Mucosa of rectum (tissue), 2 donors: Measurements from ENCODE around the gene RFK.

Experiments used
- H3K27ac ChIP-seq, 2 donors: one replicate each; pipeline ENCODE4 v1.7.0; 2013; ENCODE audit warnings: inconsistent platforms in 2 of 2, low read depth in 2 of 2, low read length in 2 of 2
- H3K27me3 ChIP-seq, 2 donors: one replicate each; pipeline ENCODE4 v1.7.0; 2013; ENCODE audit warnings: low read length in 2 of 2; ENCODE audit not compliant: control insufficient read depth in 2 of 2, insufficient read depth in 2 of 2
- H3K36me3 ChIP-seq, 2 donors: one replicate each; pipeline ENCODE4 v1.7.0; 2013; ENCODE audit warnings: low read length in 2 of 2; ENCODE audit not compliant: control insufficient read depth in 2 of 2, insufficient read depth in 2 of 2
- H3K4me1 ChIP-seq, 2 donors: one replicate each; pipeline ENCODE4 v1.7.0; 2013; ENCODE audit warnings: low read length in 2 of 2, mild to moderate bottlenecking in 1 of 2; ENCODE audit not compliant: control insufficient read depth in 2 of 2, insufficient read depth in 2 of 2
- H3K4me3 ChIP-seq, 2 donors: one replicate each; pipeline ENCODE4 v1.7.0; 2013; ENCODE audit warnings: low read length in 2 of 2
- H3K9ac ChIP-seq, 2 donors: one replicate each; pipeline ENCODE4 v1.7.0; 2013; ENCODE audit warnings: low read length in 2 of 2, low read depth in 1 of 2, mild to moderate bottlenecking in 1 of 2
- H3K9me3 ChIP-seq, 2 donors: one replicate each; pipeline ENCODE4 v1.7.0; 2013; ENCODE audit warnings: low read length in 2 of 2; ENCODE audit not compliant: control insufficient read depth in 2 of 2
- donor health status: healthy.
- donor health status: Normal muscosa, but diverticular disease.

Gene RFK

GRCh38 chr9:76413658-76414057 is 19.4 kb upstream of the RFK start:
- Histone ChIP-seq H3K4me1 (no peaks in the 10 kb centered on the region), H3K4me3 (no peak overlapping the region), H3K27me3 (no peaks in the 10 kb centered on the region), H3K9ac (no peak overlapping the region), H3K36me3 (no peaks in the 10 kb centered on the region), H3K9me3 (peaks cover 5 to 6% of the 10 kb centered on the region in 2 donors), H3K27ac (no peak overlapping the region)

- no peak overlapping the region for H3K9ac ChIP-seq
- peaks cover 5 to 6% of the 10 kb centered on the region in 2 donors for H3K9me3 ChIP-seq
- H3K36me3 ChIP-seq, result no peaks in the 10 kb centered on the region
- H3K4me1 ChIP-seq, result no peaks in the 10 kb centered on the region
- H3K27ac ChIP-seq, result no peak overlapping the region
- no peaks in the 10 kb centered on the region for H3K27me3 ChIP-seq
- H3K4me3 ChIP-seq, result no peak overlapping the region
Measured at GRCh38 chr9:76412638-76413037, 18.4 kb upstream of the RFK start.

- Histone ChIP-seq H3K4me1 (peaks cover 4 to 22% of the 10 kb centered on the region in 2 donors), H3K9ac (no peak overlapping the region), H3K9me3 (no peaks in the 10 kb centered on the region), H3K27me3 (no peaks in the 10 kb centered on the region), H3K4me3 (no peak overlapping the region), H3K27ac (no peak overlapping the region), H3K36me3 (no peaks in the 10 kb centered on the region)
Measured at GRCh38 chr9:76405868-76406267, 11.6 kb upstream of the RFK start.

- H3K27ac ChIP-seq, result no peak overlapping the region
Measured at GRCh38 chr9:76405340-76405739, 11.1 kb upstream of the RFK start.

GRCh38 chr9:76404401-76404800 is 10.2 kb upstream of the RFK start:
- Histone ChIP-seq H3K9ac (no peak overlapping the region), H3K4me1 (peaks cover 4 to 26% of the 10 kb centered on the region in 2 donors), H3K27ac (no peak overlapping the region), H3K4me3 (no peak overlapping the region), H3K36me3 (no peaks in the 10 kb centered on the region), H3K9me3 (no peaks in the 10 kb centered on the region), H3K27me3 (no peaks in the 10 kb centered on the region)

More at GRCh38 chr9:76405340-76405739, 11.1 kb upstream of the RFK start:
- Histone ChIP-seq H3K4me3 (no peak overlapping the region), H3K4me1 (peaks cover 4 to 26% of the 10 kb centered on the region in 2 donors), H3K9me3 (no peaks in the 10 kb centered on the region), H3K36me3 (no peaks in the 10 kb centered on the region), H3K9ac (no peak overlapping the region), H3K27me3 (no peaks in the 10 kb centered on the region)

- Histone ChIP-seq H3K9ac (no peak overlapping the region), H3K36me3 (no peaks in the 10 kb centered on the region), H3K4me3 (peak overlapping the region; percentile 32 to 33), H3K9me3 (no peaks in the 10 kb centered on the region), H3K27me3 (no peaks in the 10 kb centered on the region), H3K27ac (peak overlapping the region in 1 of 2 donors; percentile 45), H3K4me1 (peaks cover 4 to 26% of the 10 kb centered on the region in 2 donors)
Measured at GRCh38 chr9:76403352-76403751, 9.1 kb upstream of the RFK start.

- Histone ChIP-seq H3K4me1 (peaks cover 4 to 26% of the 10 kb centered on the region in 2 donors), H3K9ac (no peak overlapping the region), H3K36me3 (no peaks in the 10 kb centered on the region), H3K27me3 (no peaks in the 10 kb centered on the region), H3K4me3 (no peak overlapping the region), H3K27ac (peak overlapping the region; percentile 14 to 70), H3K9me3 (no peaks in the 10 kb centered on the region)
Measured at GRCh38 chr9:76401580-76402354, 7.5 kb upstream of the RFK start.

GRCh38 chr9:76401176-76401575 is 7.0 kb upstream of the RFK start:
- no peaks in the 10 kb centered on the region for H3K9me3 ChIP-seq
- no peaks in the 10 kb centered on the region for H3K27me3 ChIP-seq
- no peaks in the 10 kb centered on the region for H3K36me3 ChIP-seq
- H3K4me1 ChIP-seq, result peaks cover 4 to 26% of the 10 kb centered on the region in 2 donors
- no peak overlapping the region for H3K27ac ChIP-seq
- H3K4me3 ChIP-seq, result no peak overlapping the region
- no peak overlapping the region for H3K9ac ChIP-seq

GRCh38 chr9:76400534-76401096 is 6.4 kb upstream of the RFK start:
- H3K36me3 ChIP-seq, result no peaks in the 10 kb centered on the region
- no peaks in the 10 kb centered on the region for H3K27me3 ChIP-seq
- peaks cover 4 to 28% of the 10 kb centered on the region in 2 donors for H3K4me1 ChIP-seq
- no peaks in the 10 kb centered on the region for H3K9me3 ChIP-seq
- no peak overlapping the region for H3K4me3 ChIP-seq
- no peak overlapping the region for H3K9ac ChIP-seq
- H3K27ac ChIP-seq, result no peak overlapping the region

GRCh38 chr9:76399856-76400255 is 5.6 kb upstream of the RFK start:
- Histone ChIP-seq H3K9ac (no peak overlapping the region), H3K9me3 (no peaks in the 10 kb centered on the region), H3K36me3 (no peaks in the 10 kb centered on the region), H3K4me1 (peaks cover 10 to 33% of the 10 kb centered on the region in 2 donors), H3K4me3 (no peak overlapping the region), H3K27me3 (no peaks in the 10 kb centered on the region), H3K27ac (no peak overlapping the region)
